ENCODE measurements around the gene JARID2. TPM values are rescaled to one million over a fixed set of nuclear protein-coding genes. Genes with fewer than 3 reads are reported as not detected.
A peak's percentile ranks its signal among the peaks of the same experiment; 100 is the strongest.

JARID2 gene
- total RNA-seq, 1 experiment from 2014 or later = 0.56 TPM

DNA sequence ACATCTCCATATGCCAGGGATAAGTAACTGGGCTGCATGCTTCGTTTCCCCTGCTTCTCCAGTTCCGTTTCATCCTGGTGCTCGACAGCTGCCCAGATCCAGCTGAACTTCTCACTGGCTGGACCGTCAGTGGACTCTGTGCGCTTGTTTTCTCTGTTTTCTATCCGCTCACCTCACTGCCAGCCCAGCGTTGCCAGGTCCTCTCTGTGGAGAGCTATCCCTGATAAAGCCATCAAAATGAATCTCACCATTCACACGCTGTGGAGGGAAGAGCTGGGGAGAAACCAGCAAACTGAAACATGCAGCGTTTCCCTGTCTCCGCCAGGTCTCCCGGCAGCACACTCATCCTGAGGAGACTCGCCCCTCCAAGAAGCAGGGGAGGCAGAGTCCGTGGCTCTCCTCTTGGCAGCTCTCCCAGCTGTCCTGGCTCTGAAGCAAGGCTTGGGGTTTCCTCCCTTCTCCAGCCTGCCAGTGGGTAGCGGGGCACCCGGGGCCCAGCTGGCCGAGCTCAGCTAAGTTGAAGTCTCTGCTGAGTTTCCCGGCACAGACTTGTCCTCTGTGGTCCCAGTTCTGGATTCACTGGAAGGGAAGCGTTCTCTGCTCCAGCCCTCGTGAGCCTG, 256.1 kb downstream of the JARID2 start:
- no peaks in the 10 kb centered on the region for H3K9me3 ChIP-seq
- no peaks in the 10 kb centered on the region for H3K36me3 ChIP-seq
- H3K27me3 ChIP-seq = no peaks in the 10 kb centered on the region
- H3K4me3 ChIP-seq = no peak overlapping the region
- peak; percentile 73 for DNase-seq

GRCh38 chr6:15502446-15503345, 256.8 kb downstream of the JARID2 start:
- no peak for DNase-seq
- Histone ChIP-seq H3K36me3 (no peaks in the 10 kb centered on the region), H3K27me3 (no peaks in the 10 kb centered on the region), H3K4me3 (no peak overlapping the region), H3K9me3 (no peaks in the 10 kb centered on the region)

DNA sequence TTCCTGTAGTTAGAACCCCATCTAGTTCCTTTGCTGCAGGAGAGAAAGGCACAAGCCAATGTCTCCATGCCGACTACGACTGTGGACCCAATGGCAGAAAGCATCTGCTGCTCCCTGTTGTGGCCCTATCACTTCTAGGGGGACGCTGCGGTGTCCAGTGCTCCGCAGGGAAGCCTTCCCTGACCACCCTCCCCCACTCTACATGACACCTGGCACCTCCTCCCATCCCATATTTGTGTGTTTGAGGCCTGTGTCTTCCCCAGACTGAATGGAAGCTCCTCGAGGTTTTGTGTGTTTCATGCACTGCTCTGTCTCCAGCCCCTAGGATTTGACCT, 257.4 kb downstream of the JARID2 start:
- Histone ChIP-seq H3K9me3 (no peaks in the 10 kb centered on the region), H3K36me3 (no peaks in the 10 kb centered on the region), H3K4me3 (no peak overlapping the region), H3K27me3 (no peaks in the 10 kb centered on the region)
- no peak for DNase-seq

DNA sequence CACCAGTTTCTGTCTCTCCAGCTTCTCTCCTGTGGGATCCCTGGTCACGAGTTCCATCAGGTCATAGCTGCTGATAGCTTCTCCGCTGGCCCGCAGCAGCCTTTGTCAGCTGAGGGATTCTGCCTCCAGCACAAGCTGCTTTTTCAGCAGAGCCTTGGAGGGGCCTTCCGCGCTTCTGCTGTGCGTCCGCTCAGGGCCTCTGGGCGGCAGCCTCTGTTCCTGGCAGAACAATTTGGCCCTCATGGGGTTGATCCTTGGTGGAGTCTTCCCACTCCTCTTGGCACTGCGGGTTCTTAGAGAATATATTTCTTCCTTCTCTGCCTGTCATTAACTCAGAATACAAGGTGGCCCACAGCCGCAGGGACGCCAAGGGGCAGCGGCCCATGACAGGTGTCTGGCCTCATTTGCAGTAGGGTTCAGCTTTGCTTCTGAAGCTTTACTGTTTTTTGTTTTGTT, 258.2 kb downstream of the JARID2 start:
- Histone ChIP-seq H3K4me3 (no peak overlapping the region), H3K9me3 (no peaks in the 10 kb centered on the region), H3K36me3 (no peaks in the 10 kb centered on the region), H3K27me3 (no peaks in the 10 kb centered on the region)
- DNase-seq = no peak

GRCh38 chr6:15504581-15505350, 258.9 kb downstream of the JARID2 start:
- H3K36me3 ChIP-seq = no peaks in the 10 kb centered on the region
- no peaks in the 10 kb centered on the region for H3K9me3 ChIP-seq
- H3K4me3 ChIP-seq = no peak overlapping the region
- peak; percentile 84 for DNase-seq
- H3K27me3 ChIP-seq = no peaks in the 10 kb centered on the region

DNA sequence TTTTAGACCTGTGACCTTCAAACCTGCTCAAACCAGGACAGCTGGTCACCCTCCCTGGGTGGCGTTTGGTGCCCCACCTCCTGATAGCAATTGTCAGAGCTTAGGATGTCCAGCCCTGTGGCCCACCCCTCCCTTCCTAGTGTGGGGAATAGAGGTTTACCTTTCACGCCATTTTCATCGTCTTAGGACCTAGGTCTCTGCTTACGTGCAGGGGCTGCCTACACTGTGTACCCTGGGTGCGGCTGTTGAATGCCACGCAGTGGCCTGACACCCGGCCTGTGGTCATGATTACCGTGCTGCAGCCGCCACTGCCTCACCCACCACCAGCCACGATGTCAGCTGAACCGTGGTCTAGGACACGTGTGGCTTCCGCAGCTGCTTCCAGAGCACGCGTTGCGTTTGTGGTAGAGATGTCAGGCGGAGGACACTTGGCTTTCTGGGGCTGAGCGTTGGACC, 259.6 kb downstream of the JARID2 start:
- no peak for DNase-seq
- Histone ChIP-seq H3K9me3 (no peaks in the 10 kb centered on the region), H3K27me3 (no peaks in the 10 kb centered on the region), H3K36me3 (no peaks in the 10 kb centered on the region), H3K4me3 (no peak overlapping the region)

- Histone ChIP-seq H3K9me3 (no peaks in the 10 kb centered on the region), H3K27me3 (no peaks in the 10 kb centered on the region), H3K4me3 (no peak overlapping the region), H3K36me3 (no peaks in the 10 kb centered on the region)
- DNase-seq = no peak
Observed at GRCh38 chr6:15506066-15506465, 260.2 kb downstream of the JARID2 start.

DNA sequence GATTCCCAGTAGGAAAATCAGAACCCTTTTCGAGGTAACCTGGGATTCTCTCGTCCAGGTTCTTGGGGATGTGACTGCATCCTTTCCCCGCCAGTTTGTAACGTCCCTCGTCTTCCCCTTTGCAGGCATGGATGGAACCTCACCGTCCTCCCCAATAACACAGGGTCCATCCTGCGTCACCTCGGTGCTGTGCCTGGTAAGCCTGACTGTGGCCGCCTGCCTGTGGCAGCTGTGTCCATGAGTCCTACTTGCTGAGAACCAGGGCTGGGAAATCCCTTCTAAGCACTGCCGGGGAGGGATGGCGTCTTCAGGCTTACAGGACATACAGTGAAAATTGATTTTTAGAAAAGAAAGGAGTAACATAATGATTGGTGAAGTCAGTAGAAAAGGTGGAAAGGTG, 261.4 kb downstream of the JARID2 start:
- H3K27me3 ChIP-seq = no peaks in the 10 kb centered on the region
- no peaks in the 10 kb centered on the region for H3K9me3 ChIP-seq
- no peak overlapping the region for H3K4me3 ChIP-seq
- no peaks in the 10 kb centered on the region for H3K36me3 ChIP-seq
- DNase-seq = no peak

GRCh38 chr6:15507746-15508145, 261.9 kb downstream of the JARID2 start:
- Histone ChIP-seq H3K36me3 (no peaks in the 10 kb centered on the region), H3K4me3 (no peak overlapping the region), H3K27me3 (no peaks in the 10 kb centered on the region), H3K9me3 (no peaks in the 10 kb centered on the region)
- DNase-seq = peak; percentile 32

DNA sequence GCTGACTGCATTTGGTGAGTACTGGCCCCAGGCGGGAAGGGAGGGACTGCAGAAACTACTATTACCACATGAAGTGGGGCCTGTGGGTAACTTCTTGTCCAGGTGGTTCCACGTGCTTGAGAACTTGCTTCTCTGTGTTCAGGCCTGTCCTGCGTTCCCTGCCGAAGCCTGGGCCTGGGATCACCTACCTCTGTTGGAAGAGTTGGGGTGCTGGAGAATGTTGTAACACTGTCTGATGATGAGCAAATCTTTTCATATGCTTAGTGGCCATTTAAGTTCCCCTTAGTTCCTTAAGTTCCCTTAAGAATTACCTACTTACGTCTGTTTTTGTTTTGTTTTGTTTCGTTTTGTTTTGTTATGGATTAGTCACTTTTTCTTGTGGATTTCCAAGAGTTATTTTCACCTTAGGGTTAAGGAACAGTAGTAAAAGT, 262.6 kb downstream of the JARID2 start:
- H3K9me3 ChIP-seq = no peaks in the 10 kb centered on the region
- no peaks in the 10 kb centered on the region for H3K27me3 ChIP-seq
- H3K4me3 ChIP-seq = no peak overlapping the region
- H3K36me3 ChIP-seq = no peaks in the 10 kb centered on the region
- DNase-seq = no peak

DNA sequence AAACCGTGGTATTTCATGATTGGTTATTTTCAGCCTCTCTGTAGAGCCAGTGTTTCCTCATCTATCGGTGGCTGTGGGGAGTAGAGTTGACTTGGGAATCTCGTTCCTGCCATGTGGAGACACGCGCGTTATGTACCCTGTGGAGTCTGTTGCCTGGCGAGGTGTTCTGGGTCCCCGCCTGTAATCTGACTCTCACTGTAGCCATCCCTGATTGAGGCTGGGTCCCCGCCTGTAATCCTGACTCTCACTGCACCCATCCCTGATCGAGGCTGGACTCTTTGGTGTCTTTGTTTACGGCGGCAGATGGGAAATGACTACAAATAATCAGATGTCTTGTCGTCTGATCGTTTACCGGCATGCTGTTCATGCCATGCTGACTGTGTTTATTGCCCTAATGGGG, 263.1 kb downstream of the JARID2 start:
- no peak overlapping the region for H3K4me3 ChIP-seq
- no peaks in the 10 kb centered on the region for H3K36me3 ChIP-seq
- no peak for DNase-seq
- no peaks in the 10 kb centered on the region for H3K27me3 ChIP-seq
- no peaks in the 10 kb centered on the region for H3K9me3 ChIP-seq

- H3K27me3 ChIP-seq = no peaks in the 10 kb centered on the region
- DNase-seq = no peak
- no peak overlapping the region for H3K4me3 ChIP-seq
- H3K36me3 ChIP-seq = no peaks in the 10 kb centered on the region
- no peaks in the 10 kb centered on the region for H3K9me3 ChIP-seq
Observed at GRCh38 chr6:15509335-15509933, 263.6 kb downstream of the JARID2 start.

GRCh38 chr6:15510121-15510520, 264.3 kb downstream of the JARID2 start:
- no peaks in the 10 kb centered on the region for H3K36me3 ChIP-seq
- no peak for DNase-seq
- no peak overlapping the region for H3K4me3 ChIP-seq
- H3K27me3 ChIP-seq = no peaks in the 10 kb centered on the region
- no peaks in the 10 kb centered on the region for H3K9me3 ChIP-seq

DNA sequence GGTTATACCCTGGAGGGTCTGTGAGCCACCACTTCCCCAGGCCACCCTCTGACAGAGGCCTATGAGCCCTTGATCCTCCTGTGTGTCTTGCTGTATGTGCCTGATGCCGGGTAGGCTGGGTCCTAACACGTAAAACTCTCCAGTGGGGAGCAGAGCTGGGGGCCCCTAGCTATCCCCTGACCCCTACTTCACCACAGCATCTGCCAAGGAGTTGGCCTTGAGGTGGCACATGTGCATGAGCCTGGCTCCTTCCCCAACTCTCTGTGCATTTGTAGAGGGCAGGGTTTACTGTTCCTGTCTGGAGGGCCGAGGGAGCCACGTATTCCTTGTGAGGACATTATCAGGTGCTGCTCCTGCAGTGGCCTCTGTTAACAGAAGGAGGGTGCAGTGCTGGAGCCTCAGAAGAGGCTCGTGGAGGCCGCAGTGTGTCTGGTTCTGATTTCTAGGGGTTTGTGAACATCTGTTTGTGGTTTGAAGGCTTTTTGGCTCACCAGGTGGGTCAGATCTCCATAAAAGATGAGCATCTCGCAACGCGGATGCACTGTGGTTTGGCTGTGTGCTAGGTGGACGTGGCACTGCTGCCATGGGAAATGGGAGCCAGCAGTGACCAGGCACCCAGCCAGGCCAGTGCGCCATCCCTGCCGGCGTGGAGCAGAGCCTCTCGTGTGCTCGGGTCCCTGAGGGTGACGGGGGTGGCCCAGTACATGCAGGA, 264.8 kb downstream of the JARID2 start:
- DNase-seq = no peak
- no peaks in the 10 kb centered on the region for H3K27me3 ChIP-seq
- H3K36me3 ChIP-seq = no peaks in the 10 kb centered on the region
- H3K4me3 ChIP-seq = no peak overlapping the region
- H3K9me3 ChIP-seq = no peaks in the 10 kb centered on the region

DNA sequence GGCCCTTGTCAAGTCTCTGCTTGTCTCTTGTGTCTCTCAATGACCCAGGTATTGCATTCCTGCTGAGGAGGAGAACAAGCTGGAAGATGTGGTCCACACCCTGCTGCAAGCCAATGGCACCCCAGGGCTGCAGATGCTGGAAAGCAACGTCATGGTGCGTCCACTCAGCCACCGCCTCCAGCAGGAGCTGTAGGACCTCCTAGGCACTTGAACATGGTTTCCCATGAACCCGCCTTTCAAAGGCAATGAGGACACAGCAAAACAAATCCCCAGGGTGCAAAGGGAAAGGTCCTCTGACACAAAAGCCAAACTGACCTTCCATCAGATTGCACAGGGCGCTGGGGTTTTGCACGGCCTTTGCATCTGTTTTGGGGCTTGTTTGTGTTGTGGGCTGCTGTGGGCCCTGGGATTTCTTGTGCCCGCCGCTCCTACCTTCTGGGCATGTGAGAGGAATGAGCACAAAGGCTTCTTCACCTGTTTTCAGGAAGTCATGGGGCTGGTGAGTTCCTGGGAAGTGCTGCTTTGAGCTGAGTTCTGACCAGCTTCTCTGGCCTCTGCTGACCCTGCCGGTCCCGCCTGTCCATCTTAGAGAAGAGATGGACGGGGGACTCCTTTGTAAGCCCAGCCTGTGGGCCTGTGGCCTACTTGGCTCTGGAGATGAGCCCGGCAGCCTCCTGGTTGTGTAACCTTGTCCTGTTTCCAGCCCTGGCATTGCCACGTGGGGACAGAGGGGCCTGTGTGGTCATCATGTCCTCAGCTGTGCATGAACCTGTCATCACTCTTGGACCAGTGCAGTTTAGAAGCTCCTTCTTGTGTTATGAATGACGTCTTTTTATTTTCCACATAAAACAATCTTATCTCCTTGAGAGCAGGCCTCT, 265.6 kb downstream of the JARID2 start:
- Histone ChIP-seq H3K9me3 (no peaks in the 10 kb centered on the region), H3K27me3 (no peaks in the 10 kb centered on the region), H3K4me3 (no peak overlapping the region), H3K36me3 (no peaks in the 10 kb centered on the region)
- no peak for DNase-seq

Data from MG63 (cell line).